Neural cell (in vitro differentiated cells): ENCODE results near the gene HLA-C.

ENCODE experiments used
- EP300 ChIP-seq: fragments of 450-650 bp; conservative IDR thresholded peaks from 2 replicates; pipeline ENCODE4 v1.6.1; 2014; ENCODE audit warnings: antibody characterized with exemption, mild to moderate bottlenecking, moderate library complexity; ENCODE audit not compliant: poor library complexity, severe bottlenecking
- EZH2 ChIP-seq: fragments of 200-600, 300-800 bp; shearing (Covaris generic), sonication (generic); IDR thresholded peaks from 2 replicates; pipeline ENCODE4 v1.6.1; 2014; ENCODE audit warnings: antibody characterized with exemption, low read length, borderline replicate concordance, mild to moderate bottlenecking; ENCODE audit not compliant: insufficient read depth, poor library complexity, severe bottlenecking
- MXI1 ChIP-seq: fragments of 450-650 bp; conservative IDR thresholded peaks from 2 replicates; pipeline ENCODE4 v1.6.1; 2014; ENCODE audit warnings: antibody characterized with exemption, mild to moderate bottlenecking; ENCODE audit not compliant: poor library complexity, severe bottlenecking
- POLR2AphosphoS5 ChIP-seq: IDR thresholded peaks from 2 replicates; pipeline ENCODE4 v1.6.1; 2012
- RAD21 ChIP-seq: fragments of 450-650 bp; conservative IDR thresholded peaks from 2 replicates; pipeline ENCODE4 v1.6.1; 2014; ENCODE audit warnings: antibody characterized with exemption, mild to moderate bottlenecking, moderate library complexity
- SMC3 ChIP-seq: fragments of 450-650 bp; conservative IDR thresholded peaks from 2 replicates; pipeline ENCODE4 v1.6.1; 2014; ENCODE audit warnings: antibody characterized with exemption, mild to moderate bottlenecking, moderate library complexity; ENCODE audit not compliant: poor library complexity
- TAF1 ChIP-seq: IDR thresholded peaks from 2 replicates; pipeline ENCODE4 v1.6.1; 2012; ENCODE audit warnings: low read depth
- TF ChIP-seq, protein P1 (sequence below): fragments of 450-650 bp; IDR thresholded peaks from 2 replicates; pipeline ENCODE4 v1.5.1; 2014; ENCODE audit warnings: antibody characterized with exemption, mild to moderate bottlenecking, moderate library complexity; ENCODE audit not compliant: poor library complexity, severe bottlenecking
- TF ChIP-seq, protein P2 (sequence below): IDR thresholded peaks from 2 replicates; pipeline ENCODE4 v1.6.1; 2012; ENCODE audit warnings: borderline replicate concordance

DNA sequence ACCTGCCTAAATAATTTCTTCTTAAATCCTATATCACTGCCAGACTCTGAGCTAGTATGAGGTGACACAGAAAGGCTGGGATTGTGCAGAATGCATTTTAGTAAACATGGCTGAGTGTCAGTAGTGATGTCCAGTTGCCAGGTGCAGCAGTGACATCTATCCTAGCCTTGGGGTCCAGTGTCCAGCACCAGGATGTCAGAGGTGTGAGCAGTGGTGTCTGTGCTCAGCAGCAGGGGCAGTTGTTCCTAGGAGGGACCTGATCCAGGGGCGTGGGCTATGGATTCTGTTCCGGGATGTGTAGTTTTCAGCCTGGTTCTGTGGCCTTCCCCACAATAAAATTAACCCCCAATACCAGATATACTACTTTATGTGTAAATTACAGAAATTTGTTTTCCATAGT lies 6.0 kb downstream of the HLA-C start:
- TF ChIP-seq POLR2AphosphoS5 = no peak
- TF ChIP-seq, protein P1, sequence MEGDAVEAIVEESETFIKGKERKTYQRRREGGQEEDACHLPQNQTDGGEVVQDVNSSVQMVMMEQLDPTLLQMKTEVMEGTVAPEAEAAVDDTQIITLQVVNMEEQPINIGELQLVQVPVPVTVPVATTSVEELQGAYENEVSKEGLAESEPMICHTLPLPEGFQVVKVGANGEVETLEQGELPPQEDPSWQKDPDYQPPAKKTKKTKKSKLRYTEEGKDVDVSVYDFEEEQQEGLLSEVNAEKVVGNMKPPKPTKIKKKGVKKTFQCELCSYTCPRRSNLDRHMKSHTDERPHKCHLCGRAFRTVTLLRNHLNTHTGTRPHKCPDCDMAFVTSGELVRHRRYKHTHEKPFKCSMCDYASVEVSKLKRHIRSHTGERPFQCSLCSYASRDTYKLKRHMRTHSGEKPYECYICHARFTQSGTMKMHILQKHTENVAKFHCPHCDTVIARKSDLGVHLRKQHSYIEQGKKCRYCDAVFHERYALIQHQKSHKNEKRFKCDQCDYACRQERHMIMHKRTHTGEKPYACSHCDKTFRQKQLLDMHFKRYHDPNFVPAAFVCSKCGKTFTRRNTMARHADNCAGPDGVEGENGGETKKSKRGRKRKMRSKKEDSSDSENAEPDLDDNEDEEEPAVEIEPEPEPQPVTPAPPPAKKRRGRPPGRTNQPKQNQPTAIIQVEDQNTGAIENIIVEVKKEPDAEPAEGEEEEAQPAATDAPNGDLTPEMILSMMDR = no peak
- no peak for TF ChIP-seq EZH2
- no peak for TF ChIP-seq RAD21
- no peak for TF ChIP-seq EP300
- TF ChIP-seq, protein P2, sequence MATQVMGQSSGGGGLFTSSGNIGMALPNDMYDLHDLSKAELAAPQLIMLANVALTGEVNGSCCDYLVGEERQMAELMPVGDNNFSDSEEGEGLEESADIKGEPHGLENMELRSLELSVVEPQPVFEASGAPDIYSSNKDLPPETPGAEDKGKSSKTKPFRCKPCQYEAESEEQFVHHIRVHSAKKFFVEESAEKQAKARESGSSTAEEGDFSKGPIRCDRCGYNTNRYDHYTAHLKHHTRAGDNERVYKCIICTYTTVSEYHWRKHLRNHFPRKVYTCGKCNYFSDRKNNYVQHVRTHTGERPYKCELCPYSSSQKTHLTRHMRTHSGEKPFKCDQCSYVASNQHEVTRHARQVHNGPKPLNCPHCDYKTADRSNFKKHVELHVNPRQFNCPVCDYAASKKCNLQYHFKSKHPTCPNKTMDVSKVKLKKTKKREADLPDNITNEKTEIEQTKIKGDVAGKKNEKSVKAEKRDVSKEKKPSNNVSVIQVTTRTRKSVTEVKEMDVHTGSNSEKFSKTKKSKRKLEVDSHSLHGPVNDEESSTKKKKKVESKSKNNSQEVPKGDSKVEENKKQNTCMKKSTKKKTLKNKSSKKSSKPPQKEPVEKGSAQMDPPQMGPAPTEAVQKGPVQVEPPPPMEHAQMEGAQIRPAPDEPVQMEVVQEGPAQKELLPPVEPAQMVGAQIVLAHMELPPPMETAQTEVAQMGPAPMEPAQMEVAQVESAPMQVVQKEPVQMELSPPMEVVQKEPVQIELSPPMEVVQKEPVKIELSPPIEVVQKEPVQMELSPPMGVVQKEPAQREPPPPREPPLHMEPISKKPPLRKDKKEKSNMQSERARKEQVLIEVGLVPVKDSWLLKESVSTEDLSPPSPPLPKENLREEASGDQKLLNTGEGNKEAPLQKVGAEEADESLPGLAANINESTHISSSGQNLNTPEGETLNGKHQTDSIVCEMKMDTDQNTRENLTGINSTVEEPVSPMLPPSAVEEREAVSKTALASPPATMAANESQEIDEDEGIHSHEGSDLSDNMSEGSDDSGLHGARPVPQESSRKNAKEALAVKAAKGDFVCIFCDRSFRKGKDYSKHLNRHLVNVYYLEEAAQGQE = no peak
- TF ChIP-seq MXI1 = no peak
- TF ChIP-seq TAF1 = no peak
- TF ChIP-seq SMC3 = no peak
